CD4-positive, alpha-beta T cell (primary cell): ENCODE results near the gene GMEB2. TPM values are rescaled to one million over a fixed set of nuclear protein-coding genes. Genes with fewer than 3 reads are reported as not detected.

Source experiments
- ATAC-seq: fragments of 200-7000 bp; cut with Tn5 transposase; one replicate; pipeline ENCODE4 v1.10.0; 2022; ENCODE audit warnings: mild to moderate bottlenecking; ENCODE audit not compliant: poor library complexity
- CTCF ChIA-PET: fragments of 350-600 bp; sonication (Branson Sonifier 250); formaldehyde crosslinking; loops from one replicate; lab custom pipeline; 2021; ENCODE audit warnings: antibody characterized with exemption, inconsistent platforms; lab: Charles Lee
- POLR2A ChIA-PET: fragments of 350-600 bp; sonication (Branson Sonifier 250); formaldehyde crosslinking; loops from one replicate; lab custom pipeline; 2021; ENCODE audit warnings: antibody characterized with exemption, inconsistent platforms; lab: Charles Lee
- DNase-seq, 14 experiments: peaks; one replicate each; pipeline ENCODE4 v3.0.0-alpha.2; 2013 to 2020; ENCODE audit warnings: mixed read lengths in 2 of 14
- H3K27ac ChIP-seq, 2 donors: one replicate each; pipeline versions ENCODE4 v1.5.1 to v1.7.0; 2013; ENCODE audit warnings: low read length in 2 of 2, low read depth in 1 of 2, mild to moderate bottlenecking in 1 of 2
- H3K27me3 ChIP-seq, 2 experiments: 1 replicate in 1 of 2; 2 replicates in 1 of 2; pipeline versions ENCODE4 v1.6.1 to v1.7.0; 2013; ENCODE audit warnings: low read length in 2 of 2, control low read depth in 1 of 2, mild to moderate bottlenecking in 1 of 2, moderate library complexity in 1 of 2; ENCODE audit not compliant: insufficient read depth in 2 of 2, control insufficient read depth in 1 of 2
- H3K36me3 ChIP-seq: one replicate; pipeline ENCODE4 v1.6.1; 2013; ENCODE audit warnings: low read length, control low read depth; ENCODE audit not compliant: insufficient read depth
- H3K4me1 ChIP-seq: one replicate; pipeline ENCODE4 v1.6.1; 2013; ENCODE audit warnings: low read length, control low read depth; ENCODE audit not compliant: insufficient read depth
- H3K4me3 ChIP-seq: one replicate; pipeline ENCODE4 v1.5.1; 2013; ENCODE audit warnings: mild to moderate bottlenecking, low read length, moderate library complexity
- H3K9me3 ChIP-seq, 2 experiments: 1 replicate in 1 of 2; 2 replicates in 1 of 2; pipeline versions ENCODE4 v1.6.1 to v1.7.0; 2013; ENCODE audit warnings: low read length in 2 of 2, mild to moderate bottlenecking in 2 of 2, control low read depth in 1 of 2, moderate library complexity in 1 of 2; ENCODE audit not compliant: control insufficient read depth in 1 of 2, insufficient read depth in 1 of 2
- H3K27ac Mint-ChIP-seq: one replicate; pipeline ENCODE4 v1.8.0; 2020; ENCODE audit warnings: mixed read lengths
- H3K27me3 Mint-ChIP-seq: one replicate; pipeline ENCODE4 v1.8.0; 2021; ENCODE audit warnings: mixed read lengths
- H3K36me3 Mint-ChIP-seq: one replicate; pipeline ENCODE4 v1.8.0; 2021; ENCODE audit warnings: low read depth, mixed read lengths
- H3K4me1 Mint-ChIP-seq: one replicate; pipeline ENCODE4 v1.8.0; 2021; ENCODE audit warnings: low read depth, mixed read lengths
- H3K4me3 Mint-ChIP-seq: one replicate; pipeline ENCODE4 v1.8.0; 2020; ENCODE audit warnings: mild to moderate bottlenecking, mixed read lengths
- H3K9me3 Mint-ChIP-seq: one replicate; pipeline ENCODE4 v1.8.0; 2020; ENCODE audit warnings: mixed read lengths
- intact Hi-C, 2 experiments: fragments of 100-400 bp; cut with DNase I in 1 of 2; cut with micrococcal nuclease in 1 of 2; formaldehyde crosslinking; loops; one replicate each; pipeline versions ENCODE4 v1.15.1 to v1.9.0; 2023 to 2025; cut with DNase I, micrococcal nuclease
- total RNA-seq, 174 experiments: library from RNA in 2 of 174; stranded (reverse) in 2 of 174; gene quantifications; one replicate each; pipeline ENCODE4 v1.2.3 and lab custom pipeline; 2021 to 2026
- TF ChIP-seq, protein P1 (sequence below): fragments of 200-600 bp; IDR thresholded peaks from one replicate; pipeline ENCODE4 v1.8.0; 2022; ENCODE audit warnings: antibody characterized with exemption, mild to moderate bottlenecking

The GMEB2 gene
- total RNA-seq, 2 experiments from 2014 or later: 32.9 to 34.0 TPM

- no peak for ATAC-seq
- H3K27ac ChIP-seq: no peak overlapping the region
- H3K4me1 ChIP-seq: peaks cover 20% of the 10 kb centered on the region
- H3K27me3 ChIP-seq: no peaks in the 10 kb centered on the region
- TF ChIP-seq, protein P1, sequence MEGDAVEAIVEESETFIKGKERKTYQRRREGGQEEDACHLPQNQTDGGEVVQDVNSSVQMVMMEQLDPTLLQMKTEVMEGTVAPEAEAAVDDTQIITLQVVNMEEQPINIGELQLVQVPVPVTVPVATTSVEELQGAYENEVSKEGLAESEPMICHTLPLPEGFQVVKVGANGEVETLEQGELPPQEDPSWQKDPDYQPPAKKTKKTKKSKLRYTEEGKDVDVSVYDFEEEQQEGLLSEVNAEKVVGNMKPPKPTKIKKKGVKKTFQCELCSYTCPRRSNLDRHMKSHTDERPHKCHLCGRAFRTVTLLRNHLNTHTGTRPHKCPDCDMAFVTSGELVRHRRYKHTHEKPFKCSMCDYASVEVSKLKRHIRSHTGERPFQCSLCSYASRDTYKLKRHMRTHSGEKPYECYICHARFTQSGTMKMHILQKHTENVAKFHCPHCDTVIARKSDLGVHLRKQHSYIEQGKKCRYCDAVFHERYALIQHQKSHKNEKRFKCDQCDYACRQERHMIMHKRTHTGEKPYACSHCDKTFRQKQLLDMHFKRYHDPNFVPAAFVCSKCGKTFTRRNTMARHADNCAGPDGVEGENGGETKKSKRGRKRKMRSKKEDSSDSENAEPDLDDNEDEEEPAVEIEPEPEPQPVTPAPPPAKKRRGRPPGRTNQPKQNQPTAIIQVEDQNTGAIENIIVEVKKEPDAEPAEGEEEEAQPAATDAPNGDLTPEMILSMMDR: no peak
- DNase-seq: no peak
- H3K9me3 ChIP-seq: no peaks in the 10 kb centered on the region
- H3K27ac Mint-ChIP-seq: peak overlapping the region; percentile 24
- peaks cover 47% of the 10 kb centered on the region for H3K36me3 Mint-ChIP-seq
- ChIA-PET CTCF (no interaction called here), POLR2A (interaction anchor here (13.6 kb wide), 1 partner anchor 17 kb away, joined by 449 read pairs; no protein-coding TSS in a partner anchor)
- intact Hi-C loops: loop anchor here in 1 of 2 experiments (5.0 kb wide), 1 partner anchor 40 kb away; no protein-coding TSS in a partner anchor
- H3K36me3 ChIP-seq: peaks cover 29% of the 10 kb centered on the region
- H3K4me1 Mint-ChIP-seq: peaks cover 30% of the 10 kb centered on the region
- H3K9me3 Mint-ChIP-seq: no peaks in the 10 kb centered on the region
- H3K4me3 Mint-ChIP-seq: peak overlapping the region; percentile 30
- H3K4me3 ChIP-seq: no peak overlapping the region
- no peaks in the 10 kb centered on the region for H3K27me3 Mint-ChIP-seq
Observed at GRCh38 chr20:63622096-63622495, 4.8 kb downstream of the GMEB2 start.

- no peak overlapping the region for H3K4me3 ChIP-seq
- intact Hi-C loops: loop anchor here in 1 of 2 experiments (5.0 kb wide), 1 partner anchor 39 kb away; no protein-coding TSS in a partner anchor
- Mint-ChIP-seq H3K27me3 (no peaks in the 10 kb centered on the region), H3K4me3 (peak overlapping the region; percentile 3), H3K9me3 (no peaks in the 10 kb centered on the region), H3K4me1 (peaks cover 30% of the 10 kb centered on the region), H3K36me3 (peaks cover 57% of the 10 kb centered on the region), H3K27ac (peak overlapping the region; percentile 60)
- TF ChIP-seq, protein P1: no peak
- H3K9me3 ChIP-seq: no peaks in the 10 kb centered on the region
- H3K36me3 ChIP-seq: peaks cover 40% of the 10 kb centered on the region
- H3K27me3 ChIP-seq: no peaks in the 10 kb centered on the region
- DNase-seq: no peak
- ChIA-PET POLR2A (interaction anchor here (13.6 kb wide), 1 partner anchor 18 kb away, joined by 449 read pairs; no protein-coding TSS in a partner anchor), CTCF (interaction anchor here (1.4 kb wide), 2 partner anchors 21 to 165 kb away, joined by 4 read pairs; no protein-coding TSS in a partner anchor)
- ATAC-seq: no peak
- peaks cover 18% of the 10 kb centered on the region for H3K4me1 ChIP-seq
- no peak overlapping the region for H3K27ac ChIP-seq
Observed at GRCh38 chr20:63620991-63621390, 5.9 kb downstream of the GMEB2 start.

- H3K9me3 ChIP-seq: no peaks in the 10 kb centered on the region
- ATAC-seq: no peak
- no peak for DNase-seq
- CTCF ChIA-PET: no interaction called here
- no peak overlapping the region for H3K4me3 ChIP-seq
- Mint-ChIP-seq H3K4me1 (peaks cover 24% of the 10 kb centered on the region), H3K4me3 (no peak overlapping the region), H3K9me3 (no peaks in the 10 kb centered on the region), H3K27ac (no peak overlapping the region), H3K27me3 (no peaks in the 10 kb centered on the region), H3K36me3 (peaks cover 69% of the 10 kb centered on the region)
- TF ChIP-seq, protein P1: no peak
- intact Hi-C loops: no loop called here
- no peaks in the 10 kb centered on the region for H3K27me3 ChIP-seq
- POLR2A ChIA-PET: interaction anchor here (0.8 to 1.5 kb wide), 2 partner anchors 8 to 75 kb away, joined by 3 read pairs; partner anchors contain the start of gene GMEB2
- H3K36me3 ChIP-seq: peaks cover 48% of the 10 kb centered on the region
- H3K4me1 ChIP-seq: peaks cover 10% of the 10 kb centered on the region
- no peak overlapping the region for H3K27ac ChIP-seq
Observed at GRCh38 chr20:63619505-63619904, 7.4 kb downstream of the GMEB2 start.
